Activated naive CD4-positive, alpha-beta T cell treated with anti-CD3 and anti-CD28 coated beads for 36 hours (primary cell): Measurements from ENCODE around the gene SLC5A11. TPM values are rescaled to one million over a fixed set of nuclear protein-coding genes. Genes with fewer than 3 reads are reported as not detected.
"Not testable (repeated sequence)": the region's sequence is repeated elsewhere in the genome, so short reads cannot be mapped to it uniquely, and the experiment has no call there.

Source experiments
- CTCF ChIA-PET: fragments of 350-600 bp; sonication (Branson Sonifier 250); formaldehyde crosslinking; loops from one replicate; lab custom pipeline; 2021; ENCODE audit warnings: antibody characterized with exemption; lab: Charles Lee
- DNase-seq: peaks from one replicate; pipeline ENCODE4 v3.0.0-alpha.2; 2020
- H3K27ac Mint-ChIP-seq: one replicate; pipeline ENCODE4 v1.8.0; 2021; ENCODE audit warnings: mild to moderate bottlenecking, mixed read lengths
- H3K27me3 Mint-ChIP-seq: one replicate; pipeline ENCODE4 v1.8.0; 2021; ENCODE audit warnings: low read depth, mixed read lengths
- H3K36me3 Mint-ChIP-seq: one replicate; pipeline ENCODE4 v1.8.0; 2021; ENCODE audit warnings: low read depth, mixed read lengths
- H3K4me1 Mint-ChIP-seq: one replicate; pipeline ENCODE4 v1.8.0; 2021; ENCODE audit warnings: low read depth, mixed read lengths
- H3K4me3 Mint-ChIP-seq: one replicate; pipeline ENCODE4 v1.8.0; 2021; ENCODE audit warnings: mild to moderate bottlenecking, moderate library complexity, mixed read lengths
- H3K9me3 Mint-ChIP-seq: one replicate; pipeline ENCODE4 v1.8.0; 2021; ENCODE audit warnings: mixed read lengths
- intact Hi-C: fragments of 100-400 bp; cut with micrococcal nuclease; formaldehyde crosslinking; loops from one replicate; pipeline ENCODE4 v1.15.1; 2023
- total RNA-seq, 2 experiments: library from RNA; stranded (reverse); gene quantifications; one replicate each; pipeline ENCODE4 v1.2.3, GENCODE V29; 2021

The SLC5A11 gene
- total RNA-seq, 2 experiments from 2014 or later, result not detected

GRCh38 chr16:24853169-24853824 lies 7.5 kb downstream of the SLC5A11 start:
- Mint-ChIP-seq H3K4me1 (peaks cover 14% of the 10 kb centered on the region), H3K4me3 (no peak overlapping the region), H3K36me3 (no peaks in the 10 kb centered on the region), H3K27ac (no peak overlapping the region), H3K9me3 (no peaks in the 10 kb centered on the region), H3K27me3 (peaks cover 2% of the 10 kb centered on the region)
- intact Hi-C loops, result loop anchor here (5.0 kb wide), 1 partner anchor 259 kb away; the partner anchor contains the start of gene LCMT1
- DNase-seq, result no peak
- CTCF ChIA-PET, result interaction anchor here (0.6 kb wide), 1 partner anchor 53 kb away, joined by 3 read pairs; no protein-coding TSS in a partner anchor

- peaks cover 14% of the 10 kb centered on the region for H3K4me1 Mint-ChIP-seq
- no peaks in the 10 kb centered on the region for H3K36me3 Mint-ChIP-seq
- H3K9me3 Mint-ChIP-seq, result no peaks in the 10 kb centered on the region
- no peak overlapping the region for H3K27ac Mint-ChIP-seq
- no peak overlapping the region for H3K4me3 Mint-ChIP-seq
- H3K27me3 Mint-ChIP-seq, result peaks cover 2% of the 10 kb centered on the region
- intact Hi-C loops, result loop anchor here (5.0 kb wide), 1 partner anchor 258 kb away; the partner anchor contains the start of gene LCMT1
- no peak for DNase-seq
- CTCF ChIA-PET, result interaction anchor here (0.6 kb wide), 1 partner anchor 52 kb away, joined by 3 read pairs; no protein-coding TSS in a partner anchor
Measured at GRCh38 chr16:24853830-24854229, 8.1 kb downstream of the SLC5A11 start.

GRCh38 chr16:24854607-24855171 lies 8.9 kb downstream of the SLC5A11 start:
- Mint-ChIP-seq H3K9me3 (no peaks in the 10 kb centered on the region), H3K4me3 (no peak overlapping the region), H3K27me3 (peaks cover 4% of the 10 kb centered on the region), H3K4me1 (peaks cover 14% of the 10 kb centered on the region), H3K27ac (no peak overlapping the region), H3K36me3 (no peaks in the 10 kb centered on the region)
- intact Hi-C loops, result loop anchor here (5.0 kb wide), 2 partner anchors 48 to 258 kb away; partner anchors contain the start of gene LCMT1
- no peak for DNase-seq
- CTCF ChIA-PET, result no interaction called here

GRCh38 chr16:24855678-24856077 lies 9.9 kb downstream of the SLC5A11 start:
- H3K4me1 Mint-ChIP-seq, result peaks cover 9% of the 10 kb centered on the region
- intact Hi-C loops, result loop anchor here (5.0 kb wide), 1 partner anchor 47 kb away; no protein-coding TSS in a partner anchor
- CTCF ChIA-PET, result no interaction called here
- H3K27me3 Mint-ChIP-seq, result peaks cover 4% of the 10 kb centered on the region
- no peaks in the 10 kb centered on the region for H3K36me3 Mint-ChIP-seq
- H3K4me3 Mint-ChIP-seq, result no peak overlapping the region
- H3K9me3 Mint-ChIP-seq, result no peaks in the 10 kb centered on the region
- no peak overlapping the region for H3K27ac Mint-ChIP-seq
- no peak for DNase-seq

GRCh38 chr16:24856871-24857270 lies 11.1 kb downstream of the SLC5A11 start:
- not testable (repeated sequence) for H3K27ac Mint-ChIP-seq, H3K27me3 Mint-ChIP-seq, H3K4me1 Mint-ChIP-seq, H3K4me3 Mint-ChIP-seq, H3K9me3 Mint-ChIP-seq, DNase-seq, H3K36me3 Mint-ChIP-seq
- intact Hi-C loops, result loop anchor here (5.0 kb wide), 1 partner anchor 45 kb away; no protein-coding TSS in a partner anchor
- CTCF ChIA-PET, result interaction anchor here (0.6 kb wide), 1 partner anchor 199 kb away, joined by 3 read pairs; no protein-coding TSS in a partner anchor

- Mint-ChIP-seq H3K27me3 (peaks cover 4% of the 10 kb centered on the region), H3K9me3 (peaks cover 3% of the 10 kb centered on the region), H3K4me1 (no peaks in the 10 kb centered on the region), H3K4me3 (no peak overlapping the region), H3K36me3 (no peaks in the 10 kb centered on the region), H3K27ac (no peak overlapping the region)
- peak; percentile 77 for DNase-seq
- CTCF ChIA-PET, result no interaction called here
- intact Hi-C loops, result loop anchor here (5.0 kb wide), 1 partner anchor 44 kb away; no protein-coding TSS in a partner anchor
Measured at GRCh38 chr16:24858219-24859041, 12.7 kb downstream of the SLC5A11 start.

GRCh38 chr16:24861461-24861860 lies 15.7 kb downstream of the SLC5A11 start:
- Mint-ChIP-seq H3K36me3 (peaks cover 2% of the 10 kb centered on the region), H3K9me3 (peaks cover 9% of the 10 kb centered on the region), H3K4me1 (no peaks in the 10 kb centered on the region), H3K27ac (no peak overlapping the region), H3K4me3 (no peak overlapping the region), H3K27me3 (peaks cover 4% of the 10 kb centered on the region)
- CTCF ChIA-PET, result no interaction called here
- DNase-seq, result no peak
- intact Hi-C loops, result no loop called here

- Mint-ChIP-seq H3K27me3 (peaks cover 2% of the 10 kb centered on the region), H3K4me1 (no peaks in the 10 kb centered on the region), H3K27ac (no peak overlapping the region), H3K4me3 (no peak overlapping the region), H3K36me3 (peaks cover 2% of the 10 kb centered on the region), H3K9me3 (peaks cover 9% of the 10 kb centered on the region)
- CTCF ChIA-PET, result interaction anchor here (0.6 kb wide), 1 partner anchor 41 kb away, joined by 4 read pairs; no protein-coding TSS in a partner anchor
- DNase-seq, result no peak
- intact Hi-C loops, result no loop called here
Measured at GRCh38 chr16:24863582-24864437, 18.0 kb downstream of the SLC5A11 start.

- Mint-ChIP-seq H3K36me3 (peaks cover 2% of the 10 kb centered on the region), H3K27me3 (no peaks in the 10 kb centered on the region), H3K4me1 (no peaks in the 10 kb centered on the region), H3K4me3 (no peak overlapping the region), H3K9me3 (peaks cover 5% of the 10 kb centered on the region), H3K27ac (no peak overlapping the region)
- DNase-seq, result no peak
- CTCF ChIA-PET, result no interaction called here
- intact Hi-C loops, result no loop called here
Measured at GRCh38 chr16:24869033-24869432, 23.3 kb downstream of the SLC5A11 start.

- H3K4me1 Mint-ChIP-seq, result no peaks in the 10 kb centered on the region
- no peaks in the 10 kb centered on the region for H3K9me3 Mint-ChIP-seq
- intact Hi-C loops, result no loop called here
- no peak for DNase-seq
- no peak overlapping the region for H3K4me3 Mint-ChIP-seq
- peaks cover 2% of the 10 kb centered on the region for H3K27me3 Mint-ChIP-seq
- H3K27ac Mint-ChIP-seq, result no peak overlapping the region
- H3K36me3 Mint-ChIP-seq, result no peaks in the 10 kb centered on the region
- CTCF ChIA-PET, result interaction anchor here (0.7 kb wide), 2 partner anchors 35 to 1174 kb away, joined by 4 to 5 read pairs; no protein-coding TSS in a partner anchor
Measured at GRCh38 chr16:24871891-24872290, 26.1 kb downstream of the SLC5A11 start.

- Mint-ChIP-seq H3K27me3 (peaks cover 2% of the 10 kb centered on the region), H3K36me3 (no peaks in the 10 kb centered on the region), H3K4me1 (no peaks in the 10 kb centered on the region), H3K9me3 (no peaks in the 10 kb centered on the region), H3K4me3 (no peak overlapping the region), H3K27ac (no peak overlapping the region)
- intact Hi-C loops, result no loop called here
- no peak for DNase-seq
- CTCF ChIA-PET, result no interaction called here
Measured at GRCh38 chr16:24873028-24873427, 27.3 kb downstream of the SLC5A11 start.
